ENCODE measurements around the gene KRT33A. TPM values are rescaled to one million over a fixed set of nuclear protein-coding genes. Genes with fewer than 3 reads are reported as not detected.

The KRT33A gene
- total RNA-seq, 4 donors from 2014 or later: not detected

GRCh38 chr17:41322903-41323895, 27.4 kb downstream of the KRT33A start:
- Histone ChIP-seq H3K36me3 (no peaks in the 10 kb centered on the region), H3K4me3 (no peak overlapping the region), H3K9me3 (peaks cover 0 to 16% (median 0%) of the 10 kb centered on the region in 3 donors), H3K27ac (no peak overlapping the region), H3K27me3 (no peaks in the 10 kb centered on the region), H3K4me1 (no peaks in the 10 kb centered on the region)
- WGBS, 2 donors (ENCODE audit: low coverage in 1 of 2): 100% methylated on average over 1 of the region's 11 CpGs; no CpG with 5 or more reads in 1 of the 2 donors
- no peak for ATAC-seq
- TF ChIP-seq CTCF (IDR thresholded peaks at IDR 0.05) (no peak), EP300 (IDR thresholded peaks at IDR 0.05) (no peak), POLR2AphosphoS5 (IDR thresholded peaks at IDR 0.05) (no peak), POLR2A (IDR thresholded peaks at IDR 0.05) (no peak)

DNA sequence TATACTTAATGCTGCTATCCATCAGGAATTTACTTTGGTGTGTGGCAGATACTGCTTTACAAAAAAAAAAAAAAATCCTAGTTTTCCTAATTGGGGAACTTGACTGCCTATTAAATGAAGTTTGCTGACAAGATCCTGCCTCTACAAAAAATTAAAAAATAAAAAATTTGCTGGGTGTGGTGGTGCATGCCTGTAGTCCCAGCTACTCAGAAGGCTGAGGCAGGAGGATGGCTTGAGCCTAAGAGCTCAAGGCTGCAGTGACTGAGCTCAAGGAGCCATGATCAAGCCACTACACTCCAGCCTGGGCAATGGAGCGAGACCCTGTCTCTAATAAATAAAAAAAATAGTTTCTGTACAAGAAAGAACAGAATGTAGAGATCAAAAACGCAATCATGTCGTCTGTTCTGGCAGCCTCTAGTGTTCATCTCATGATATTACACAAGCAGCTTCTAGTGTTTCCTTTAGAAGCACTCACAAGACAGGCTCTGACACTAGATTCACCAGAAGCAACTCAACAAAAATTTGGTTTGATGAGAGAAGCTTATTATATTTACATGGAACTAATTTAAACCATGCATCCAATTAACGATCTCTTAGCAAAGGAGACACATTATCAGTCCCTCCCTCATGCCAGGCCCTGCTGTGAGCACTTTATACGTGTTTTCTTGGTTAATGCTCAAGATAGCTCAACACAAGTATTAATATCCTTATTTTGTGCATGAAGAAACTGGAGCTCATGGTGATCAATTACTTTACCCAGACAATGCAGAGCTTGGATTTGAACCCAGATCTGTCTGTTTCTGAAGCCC, 28.3 kb downstream of the KRT33A start:
- TF ChIP-seq CTCF (IDR thresholded peaks at IDR 0.05) (peak in 3 of 4 experiments; percentile 53 to 68 (median 61)), POLR2A (IDR thresholded peaks at IDR 0.05) (no peak)
- no peak overlapping the region for H3K27ac ChIP-seq
- H3K36me3 ChIP-seq: no peaks in the 10 kb centered on the region
- WGBS, 2 donors (ENCODE audit: low coverage in 1 of 2): 29 to 39% methylated on average over 4 to 5 of the region's 5 CpGs
- H3K4me3 ChIP-seq: no peak overlapping the region
- no peak for ATAC-seq
- peaks cover 0 to 16% (median 0%) of the 10 kb centered on the region in 3 donors for H3K9me3 ChIP-seq
- no peaks in the 10 kb centered on the region for H3K4me1 ChIP-seq
- no peaks in the 10 kb centered on the region for H3K27me3 ChIP-seq

DNA sequence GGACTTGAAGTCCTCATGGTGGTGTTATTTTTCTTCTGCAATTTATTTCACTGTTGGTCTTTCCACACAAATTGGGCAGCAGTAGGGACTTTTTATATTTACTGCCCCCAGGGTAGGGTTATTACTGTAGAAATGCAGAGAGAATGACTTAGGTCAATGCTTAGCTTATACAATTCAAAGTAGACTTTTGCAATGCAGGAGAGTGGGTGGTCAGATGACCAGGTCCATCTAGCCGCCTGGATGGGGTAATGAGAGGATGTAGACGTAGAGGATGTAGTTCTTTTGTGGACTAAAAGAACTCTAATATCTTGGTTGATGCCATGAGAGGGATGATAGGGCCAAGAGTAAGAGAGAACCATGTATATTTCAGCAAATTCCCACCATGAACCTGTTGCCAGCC, 32.4 kb downstream of the KRT33A start:
- H3K27ac ChIP-seq: no peak overlapping the region
- WGBS, 2 donors (ENCODE audit: low coverage in 1 of 2): 63 to 95% methylated on average over 2 of the region's 2 CpGs
- no peak for ATAC-seq
- H3K9me3 ChIP-seq: peaks cover 0 to 16% (median 0%) of the 10 kb centered on the region in 3 donors
- no peaks in the 10 kb centered on the region for H3K36me3 ChIP-seq
- TF ChIP-seq CTCF (IDR thresholded peaks at IDR 0.05) (no peak), POLR2A (IDR thresholded peaks at IDR 0.05) (no peak), POLR2AphosphoS5 (IDR thresholded peaks at IDR 0.05) (no peak), EP300 (IDR thresholded peaks at IDR 0.05) (no peak)
- peaks cover 17% of the 10 kb centered on the region for H3K27me3 ChIP-seq
- H3K4me3 ChIP-seq: no peak overlapping the region
- H3K4me1 ChIP-seq: no peaks in the 10 kb centered on the region

DNA sequence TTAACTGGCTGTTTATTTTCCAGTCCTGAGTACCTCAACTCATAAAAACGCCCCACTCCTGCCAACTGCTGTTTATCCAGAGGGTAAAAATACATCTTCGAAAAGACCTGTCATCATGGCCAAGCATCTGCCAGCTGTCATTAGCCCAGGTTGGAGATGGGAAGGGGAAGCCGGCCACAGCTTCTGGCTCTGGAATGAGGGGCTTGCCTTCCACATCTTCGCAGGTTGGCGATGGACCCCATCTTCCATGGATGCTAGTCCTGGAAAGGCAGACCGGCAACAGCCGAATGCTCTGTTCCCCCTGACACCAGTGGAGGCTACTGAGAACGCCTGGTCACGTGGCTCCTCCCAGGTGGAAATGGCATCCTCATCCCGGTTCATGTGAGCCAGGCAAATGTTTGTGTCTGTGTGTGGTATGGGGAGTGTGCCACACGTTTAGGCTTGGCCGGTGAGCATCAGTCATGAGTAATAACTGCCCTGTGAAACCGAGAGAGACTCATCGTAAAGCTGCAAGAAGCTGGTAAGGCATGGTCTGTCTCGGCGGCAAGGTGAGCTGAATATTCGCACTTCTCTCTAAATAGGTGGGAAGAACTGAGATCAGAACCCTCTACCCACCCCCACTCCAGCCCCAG, 34.7 kb downstream of the KRT33A start:
- TF ChIP-seq CTCF (IDR thresholded peaks at IDR 0.05) (no peak), POLR2A (IDR thresholded peaks at IDR 0.05) (no peak), POLR2AphosphoS5 (IDR thresholded peaks at IDR 0.05) (no peak), EP300 (IDR thresholded peaks at IDR 0.05) (no peak)
- Histone ChIP-seq H3K9me3 (peaks cover 0 to 16% (median 0%) of the 10 kb centered on the region in 3 donors), H3K4me3 (no peak overlapping the region), H3K4me1 (no peaks in the 10 kb centered on the region), H3K27ac (no peak overlapping the region), H3K27me3 (peaks cover 23% of the 10 kb centered on the region), H3K36me3 (no peaks in the 10 kb centered on the region)
- no peak for ATAC-seq
- 73% methylated on average over 11 of the region's 17 CpGs; no CpG with 5 or more reads in 1 of the 2 donors for WGBS, 2 donors (ENCODE audit: low coverage in 1 of 2)

Measured in gastroesophageal sphincter (tissue), 4 donors.